Mucosa of rectum (tissue), 2 donors: ENCODE results near the gene ZDHHC11B.
"Not testable (repeated sequence)": the region's sequence is repeated elsewhere in the genome, so short reads cannot be mapped to it uniquely, and the experiment has no call there.

Source experiments
- H3K27ac ChIP-seq, 2 donors: one replicate each; pipeline ENCODE4 v1.7.0; 2013; ENCODE audit warnings: inconsistent platforms in 2 of 2, low read depth in 2 of 2, low read length in 2 of 2
- H3K27me3 ChIP-seq, 2 donors: one replicate each; pipeline ENCODE4 v1.7.0; 2013; ENCODE audit warnings: low read length in 2 of 2; ENCODE audit not compliant: control insufficient read depth in 2 of 2, insufficient read depth in 2 of 2
- H3K36me3 ChIP-seq, 2 donors: one replicate each; pipeline ENCODE4 v1.7.0; 2013; ENCODE audit warnings: low read length in 2 of 2; ENCODE audit not compliant: control insufficient read depth in 2 of 2, insufficient read depth in 2 of 2
- H3K4me1 ChIP-seq, 2 donors: one replicate each; pipeline ENCODE4 v1.7.0; 2013; ENCODE audit warnings: low read length in 2 of 2, mild to moderate bottlenecking in 1 of 2; ENCODE audit not compliant: control insufficient read depth in 2 of 2, insufficient read depth in 2 of 2
- H3K4me3 ChIP-seq, 2 donors: one replicate each; pipeline ENCODE4 v1.7.0; 2013; ENCODE audit warnings: low read length in 2 of 2
- H3K9ac ChIP-seq, 2 donors: one replicate each; pipeline ENCODE4 v1.7.0; 2013; ENCODE audit warnings: low read length in 2 of 2, low read depth in 1 of 2, mild to moderate bottlenecking in 1 of 2
- H3K9me3 ChIP-seq, 2 donors: one replicate each; pipeline ENCODE4 v1.7.0; 2013; ENCODE audit warnings: low read length in 2 of 2; ENCODE audit not compliant: control insufficient read depth in 2 of 2
- donor health status: healthy.
- donor health status: Normal muscosa, but diverticular disease.

Gene ZDHHC11B

DNA sequence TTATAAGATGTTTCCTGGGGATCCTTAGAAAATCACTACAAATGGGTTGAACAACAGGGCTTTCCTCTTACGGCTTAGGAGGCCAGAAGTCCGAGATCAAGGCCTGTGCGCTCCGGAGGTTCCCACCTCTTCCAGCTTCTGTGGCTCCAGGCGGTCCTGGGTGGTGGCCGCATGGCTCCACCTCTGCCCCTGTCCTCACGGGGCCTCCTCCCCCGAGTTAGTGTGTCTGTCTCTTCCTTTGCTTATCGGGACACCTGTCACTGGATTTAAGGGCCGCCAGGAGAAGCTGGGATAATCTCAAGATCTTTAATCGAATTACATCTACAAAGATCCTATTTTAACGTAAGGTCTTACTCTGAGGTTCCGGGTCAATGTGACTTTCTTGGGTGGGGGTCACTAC is 89.1 kb downstream of the ZDHHC11B start:
- H3K4me3 ChIP-seq, H3K4me1 ChIP-seq, H3K27me3 ChIP-seq, H3K27ac ChIP-seq, H3K36me3 ChIP-seq, H3K9me3 ChIP-seq, H3K9ac ChIP-seq: not testable (repeated sequence)

- H3K9me3 ChIP-seq, H3K36me3 ChIP-seq, H3K4me1 ChIP-seq, H3K27ac ChIP-seq, H3K27me3 ChIP-seq: not testable (repeated sequence)
- Histone ChIP-seq H3K4me3 (peak overlapping the region; percentile 13 to 78), H3K9ac (peak overlapping the region in 1 of 2 donors; percentile 75)
Measured at GRCh38 chr5:694042-694431, 90.5 kb downstream of the ZDHHC11B start.

DNA sequence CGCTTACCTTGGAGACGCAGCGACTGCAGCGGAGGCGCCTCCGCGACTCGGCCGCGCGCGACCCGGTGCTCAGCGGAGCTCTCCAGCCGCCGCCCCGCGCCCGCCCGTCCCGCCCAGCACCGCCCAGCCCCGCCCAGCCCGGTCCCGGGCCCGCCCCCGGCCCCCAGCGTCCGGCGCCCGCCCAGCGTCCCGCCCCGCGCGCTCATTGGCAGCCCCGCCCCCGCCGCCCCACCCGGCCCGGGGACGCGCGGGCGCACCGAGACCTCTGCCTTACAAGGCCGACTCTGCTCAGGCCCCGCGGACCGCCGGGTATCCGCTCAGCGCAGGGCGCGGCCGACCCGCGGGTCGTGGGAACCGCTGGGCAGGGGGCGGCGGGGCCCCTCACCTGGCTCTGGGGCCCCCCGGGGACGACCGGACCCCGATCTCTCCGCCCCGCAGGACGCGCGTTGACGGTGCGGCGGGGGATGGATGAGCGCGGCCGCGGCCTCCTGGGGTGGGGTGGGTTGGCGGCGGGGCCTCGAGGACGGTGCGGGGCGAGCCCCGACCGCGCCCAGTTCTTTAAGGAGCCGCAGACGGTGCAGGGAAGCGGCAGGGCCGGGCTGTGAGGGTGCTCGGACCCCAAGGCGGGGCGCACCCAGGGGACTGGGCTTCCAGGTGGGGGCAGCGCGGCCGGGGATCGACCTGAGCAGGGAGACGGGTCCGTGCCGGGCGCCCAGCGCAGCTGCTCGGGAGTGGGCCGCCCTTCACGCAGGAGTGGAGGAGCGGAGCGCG is 91.1 kb downstream of the ZDHHC11B start, which contains the start of gene TPPP:
Gene TPPP (minus strand): TSS at position 82 of the 771 bp plus-strand sequence. CDS start 15,292 bp downstream, outside the sequence.
- H3K27ac ChIP-seq: peak within 1 kb of the TSS; percentile 43 to 80
- H3K4me1 ChIP-seq: not testable (repeated sequence)
- H3K9ac ChIP-seq: peak within 1 kb of the TSS in 1 of 2 donors; percentile 86

DNA sequence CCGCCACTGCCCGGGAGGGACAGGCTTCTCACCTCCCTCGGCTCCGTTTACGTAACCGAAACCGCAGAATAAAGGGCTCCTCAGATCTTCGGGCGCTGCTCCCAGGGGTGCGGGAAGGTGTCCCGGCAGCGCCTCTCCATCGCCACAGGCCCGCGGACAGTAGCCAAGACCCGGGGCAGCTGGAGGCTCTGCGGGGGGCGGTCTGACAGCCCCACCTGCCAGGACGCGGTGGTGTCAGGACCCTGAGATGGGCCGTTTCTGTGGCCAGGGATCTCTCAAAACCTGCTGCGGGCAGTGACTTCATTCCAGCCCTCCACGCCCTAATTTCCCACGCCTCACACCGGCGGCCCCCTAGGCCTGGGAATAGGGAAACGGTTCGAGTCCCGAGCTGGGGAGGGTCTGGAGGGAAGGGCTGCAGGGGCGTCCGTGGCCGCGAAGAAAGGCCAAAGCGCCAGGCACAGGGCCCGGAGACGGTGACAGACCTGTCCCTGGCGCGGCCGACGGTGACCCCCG is 91.9 kb downstream of the ZDHHC11B start:
- not testable (repeated sequence) for H3K36me3 ChIP-seq, H3K4me1 ChIP-seq, H3K9me3 ChIP-seq, H3K27me3 ChIP-seq
- H3K27ac ChIP-seq: peak overlapping the region in 1 of 2 donors; percentile 55
- H3K4me3 ChIP-seq: peak overlapping the region; percentile 62 to 89
- peak overlapping the region in 1 of 2 donors; percentile 86 for H3K9ac ChIP-seq

More for the DNA sequence above, 91.1 kb downstream of the ZDHHC11B start, which contains the start of gene TPPP:
- H3K27me3 ChIP-seq, H3K9me3 ChIP-seq, H3K36me3 ChIP-seq: not testable (repeated sequence)
- peak within 1 kb of the TSS; percentile 62 to 89 for H3K4me3 ChIP-seq

GRCh38 chr5:691817-692528 is 92.6 kb downstream of the ZDHHC11B start:
- peak overlapping the region in 1 of 2 donors; percentile 86 for H3K9ac ChIP-seq
- H3K27ac ChIP-seq: no peak overlapping the region

DNA sequence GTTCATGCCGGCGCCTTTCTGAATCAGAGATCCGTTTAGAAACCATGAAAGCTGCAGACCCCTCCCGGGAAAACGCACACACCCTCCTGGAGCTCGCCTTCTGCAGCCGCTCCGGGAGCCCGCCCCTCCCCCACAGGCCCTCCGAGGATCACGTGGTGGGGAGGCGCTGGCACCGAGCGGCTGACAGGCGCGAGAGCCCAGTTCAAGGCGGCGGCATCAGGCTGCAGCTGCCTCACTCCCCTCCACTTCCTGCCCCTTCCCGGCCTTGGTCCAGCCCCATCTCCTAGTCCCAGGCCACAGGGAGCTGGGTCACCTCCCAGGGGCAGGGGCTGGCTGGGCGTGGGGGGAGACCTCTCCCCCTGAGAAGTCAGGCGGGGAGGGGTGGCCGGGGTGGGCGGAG is 93.5 kb downstream of the ZDHHC11B start:
- not testable (repeated sequence) for H3K27ac ChIP-seq, H3K4me1 ChIP-seq, H3K9me3 ChIP-seq, H3K9ac ChIP-seq, H3K27me3 ChIP-seq, H3K36me3 ChIP-seq, H3K4me3 ChIP-seq

More at GRCh38 chr5:691817-692528, 92.6 kb downstream of the ZDHHC11B start:
- H3K27me3 ChIP-seq: no peaks in the 10 kb centered on the region
- peak overlapping the region; percentile 62 to 89 for H3K4me3 ChIP-seq
- H3K9me3 ChIP-seq: no peaks in the 10 kb centered on the region
- peaks cover 0 to 5% of the 10 kb centered on the region in 2 donors for H3K4me1 ChIP-seq
- H3K36me3 ChIP-seq: no peaks in the 10 kb centered on the region

- not testable (repeated sequence) for H3K36me3 ChIP-seq, H3K27ac ChIP-seq, H3K9ac ChIP-seq, H3K27me3 ChIP-seq, H3K4me3 ChIP-seq, H3K4me1 ChIP-seq, H3K9me3 ChIP-seq
Measured at GRCh38 chr5:690293-690692, 94.2 kb downstream of the ZDHHC11B start.

- H3K9ac ChIP-seq, H3K36me3 ChIP-seq, H3K4me3 ChIP-seq, H3K9me3 ChIP-seq, H3K27ac ChIP-seq, H3K27me3 ChIP-seq, H3K4me1 ChIP-seq: not testable (repeated sequence)
Measured at GRCh38 chr5:688348-689010, 96.0 kb downstream of the ZDHHC11B start.

- H3K27me3 ChIP-seq, H3K9ac ChIP-seq, H3K27ac ChIP-seq, H3K9me3 ChIP-seq, H3K4me3 ChIP-seq, H3K36me3 ChIP-seq, H3K4me1 ChIP-seq: not testable (repeated sequence)
Measured at GRCh38 chr5:686936-687335, 97.6 kb downstream of the ZDHHC11B start.

GRCh38 chr5:686172-686523 is 98.4 kb downstream of the ZDHHC11B start:
- H3K36me3 ChIP-seq, H3K4me3 ChIP-seq, H3K4me1 ChIP-seq, H3K27me3 ChIP-seq, H3K9ac ChIP-seq, H3K27ac ChIP-seq, H3K9me3 ChIP-seq: not testable (repeated sequence)
